ENCODE data around the gene IDH3B. TPM values are rescaled to one million over a fixed set of nuclear protein-coding genes. Genes with fewer than 3 reads are reported as not detected.
A peak's percentile ranks its signal among the peaks of the same experiment; 100 is the strongest.

The IDH3B gene
- total and polyA plus RNA-seq, 10 donors: 59.4 to 105 (median 84.7) TPM

DNA sequence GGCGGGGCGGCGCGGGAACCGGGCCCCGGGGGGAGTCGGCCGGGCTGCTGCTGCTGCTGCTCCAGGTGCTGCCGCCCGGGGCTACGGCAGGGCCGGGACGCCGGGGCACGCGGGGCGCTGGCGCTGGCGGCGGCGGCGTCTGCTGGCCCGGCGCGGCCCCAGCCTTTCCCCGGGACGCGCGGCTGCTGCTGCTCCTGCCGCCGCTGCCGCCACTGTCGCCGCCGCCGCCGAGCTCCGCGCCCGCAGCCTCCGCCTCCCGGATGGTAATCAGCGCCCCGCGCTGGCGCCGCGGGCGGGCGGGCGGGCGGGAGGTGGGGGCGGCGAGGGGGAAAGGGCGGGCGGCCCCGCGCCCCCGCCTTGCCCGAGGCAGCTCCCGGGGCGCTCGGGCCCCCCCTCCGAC, 28.9 kb upstream of the IDH3B start:
- H3K4me1 ChIP-seq: peaks cover 9 to 33% (median 23%) of the 10 kb centered on the region in 6 donors
- peak overlapping the region in 5 of 8 donors; percentile 12 to 76 (median 51) for H3K4me3 ChIP-seq
- intact Hi-C loops (cut with DNase I; ENCODE audit: low total_unique reads): no loop called here
- peak; percentile 72 for DNase-seq
- WGBS, 5 donors: 0 to 1% (median 1%) methylated on average over 4 to 64 of the region's 64 CpGs; no CpG with 5 or more reads in 1 of the 5 donors
- H3K36me3 ChIP-seq: no peaks in the 10 kb centered on the region
- H3K27me3 ChIP-seq (replicated peaks in 1 of 7): peaks cover 0 to 86% (median 35%) of the 10 kb centered on the region in 7 donors
- no peaks in the 10 kb centered on the region for H3K9me3 ChIP-seq
- TF ChIP-seq POLR2AphosphoS5 (IDR thresholded peaks at IDR 0.05) (no peak), POLR2A (IDR thresholded peaks at IDR 0.05) (no peak)
- TF ChIP-seq, protein P1, sequence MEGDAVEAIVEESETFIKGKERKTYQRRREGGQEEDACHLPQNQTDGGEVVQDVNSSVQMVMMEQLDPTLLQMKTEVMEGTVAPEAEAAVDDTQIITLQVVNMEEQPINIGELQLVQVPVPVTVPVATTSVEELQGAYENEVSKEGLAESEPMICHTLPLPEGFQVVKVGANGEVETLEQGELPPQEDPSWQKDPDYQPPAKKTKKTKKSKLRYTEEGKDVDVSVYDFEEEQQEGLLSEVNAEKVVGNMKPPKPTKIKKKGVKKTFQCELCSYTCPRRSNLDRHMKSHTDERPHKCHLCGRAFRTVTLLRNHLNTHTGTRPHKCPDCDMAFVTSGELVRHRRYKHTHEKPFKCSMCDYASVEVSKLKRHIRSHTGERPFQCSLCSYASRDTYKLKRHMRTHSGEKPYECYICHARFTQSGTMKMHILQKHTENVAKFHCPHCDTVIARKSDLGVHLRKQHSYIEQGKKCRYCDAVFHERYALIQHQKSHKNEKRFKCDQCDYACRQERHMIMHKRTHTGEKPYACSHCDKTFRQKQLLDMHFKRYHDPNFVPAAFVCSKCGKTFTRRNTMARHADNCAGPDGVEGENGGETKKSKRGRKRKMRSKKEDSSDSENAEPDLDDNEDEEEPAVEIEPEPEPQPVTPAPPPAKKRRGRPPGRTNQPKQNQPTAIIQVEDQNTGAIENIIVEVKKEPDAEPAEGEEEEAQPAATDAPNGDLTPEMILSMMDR (IDR thresholded peaks at IDR 0.05 in 8 of 11, conservative IDR thresholded peaks at IDR 0.05 in 3 of 11): no peak
- H3K27ac ChIP-seq: peak overlapping the region in 1 of 8 donors; percentile 80

DNA sequence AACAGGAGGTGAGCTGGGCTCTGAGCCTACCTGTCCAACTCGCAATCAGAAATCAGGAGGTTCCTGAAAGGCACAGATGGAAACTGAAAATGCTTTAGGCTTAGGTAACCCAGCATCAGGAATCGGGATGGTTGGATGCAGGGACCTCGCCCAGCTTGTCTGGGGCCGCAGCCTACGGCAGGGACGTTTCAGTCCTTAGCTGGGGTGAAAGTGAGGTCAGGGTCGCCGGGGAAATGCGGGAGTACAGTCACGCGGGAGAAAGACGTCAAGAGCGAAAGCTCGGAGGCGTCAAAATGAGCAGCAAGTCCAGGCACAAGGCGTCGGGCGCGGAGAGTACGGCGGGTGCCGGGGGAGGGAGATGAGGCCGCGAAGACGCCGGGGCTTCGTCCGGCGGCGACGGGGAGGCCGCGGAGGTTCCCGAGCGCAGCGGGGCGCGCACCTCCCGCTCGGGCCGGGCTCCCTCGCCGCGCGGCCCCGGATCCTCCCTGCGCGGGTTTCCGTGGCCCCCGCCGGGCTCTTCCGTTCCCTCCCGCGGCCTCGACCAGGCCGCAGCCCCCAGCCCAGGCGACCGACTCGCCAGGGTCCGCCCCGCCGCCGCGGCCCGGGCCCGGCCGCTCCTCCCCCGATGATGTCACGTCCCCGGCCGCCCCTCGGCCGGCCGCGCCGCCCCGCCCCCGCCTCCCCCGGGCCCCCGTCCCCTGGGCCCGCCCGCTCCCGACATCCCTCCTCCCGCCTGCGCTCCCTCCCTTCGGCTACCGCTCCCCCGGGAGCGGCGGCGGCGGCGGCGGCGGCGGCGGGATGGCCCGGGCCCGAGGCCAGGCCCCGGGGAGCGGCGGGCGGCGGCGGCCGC, 28.2 kb upstream of the IDH3B start, which contains the start of gene EBF4:
Gene EBF4 (plus strand): TSS at position 745 of the 850 bp plus-strand sequence. CDS start 866 bp downstream, outside the sequence.
- TF ChIP-seq, protein P1 (IDR thresholded peaks at IDR 0.05 in 8 of 11, conservative IDR thresholded peaks at IDR 0.05 in 3 of 11): no peak
- TF ChIP-seq POLR2AphosphoS5 (IDR thresholded peaks at IDR 0.05) (peak; percentile 18 to 52 (median 43)), POLR2A (IDR thresholded peaks at IDR 0.05) (no peak)
- peak within 1 kb of the TSS; percentile 6 to 76 (median 48) for H3K4me3 ChIP-seq
- no peaks in the 10 kb centered on the region for H3K36me3 ChIP-seq
- peak within 1 kb of the TSS; percentile 20 to 80 (median 70) for H3K27ac ChIP-seq
- no peaks in the 10 kb centered on the region for H3K9me3 ChIP-seq
- DNase-seq: peak; percentile 70
- H3K27me3 ChIP-seq (replicated peaks in 1 of 7): peaks cover 0 to 86% (median 35%) of the 10 kb centered on the region in 7 donors
- peaks cover 11 to 37% (median 27%) of the 10 kb centered on the region in 6 donors for H3K4me1 ChIP-seq
- intact Hi-C loops (cut with DNase I; ENCODE audit: low total_unique reads): no loop called here
- 5 to 16% (median 10%) methylated on average over 31 to 106 of the region's 106 CpGs for WGBS, 5 donors

DNA sequence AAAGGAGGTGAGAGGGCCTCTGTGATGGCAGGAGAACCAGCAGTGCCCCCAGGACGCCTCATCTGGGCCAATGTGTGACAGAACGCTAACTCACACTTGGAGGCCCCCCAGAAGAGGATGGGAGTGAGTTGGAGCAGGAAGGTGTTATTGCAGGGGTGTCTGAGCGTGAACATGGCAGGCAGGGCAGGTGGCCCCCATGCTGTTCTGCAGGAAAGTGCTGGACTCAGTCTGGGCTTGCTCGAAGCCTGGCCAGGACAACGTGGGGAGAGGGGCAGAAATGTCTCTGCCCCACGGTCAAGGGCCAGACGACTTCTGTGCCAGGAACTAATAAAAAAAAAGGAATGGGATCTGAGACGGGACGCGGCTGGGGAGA, 27.6 kb upstream of the IDH3B start:
- H3K9me3 ChIP-seq: no peaks in the 10 kb centered on the region
- peak overlapping the region in 5 of 8 donors; percentile 29 to 76 (median 51) for H3K4me3 ChIP-seq
- intact Hi-C loops (cut with DNase I; ENCODE audit: low total_unique reads): no loop called here
- H3K27ac ChIP-seq: peak overlapping the region in 5 of 8 donors; percentile 70 to 80 (median 72)
- H3K36me3 ChIP-seq: no peaks in the 10 kb centered on the region
- TF ChIP-seq POLR2A (IDR thresholded peaks at IDR 0.05): no peak
- TF ChIP-seq, protein P1 (IDR thresholded peaks at IDR 0.05 in 8 of 11, conservative IDR thresholded peaks at IDR 0.05 in 3 of 11): no peak
- TF ChIP-seq POLR2AphosphoS5 (IDR thresholded peaks at IDR 0.05): no peak
- H3K27me3 ChIP-seq (replicated peaks in 1 of 7): peaks cover 0 to 87% (median 35%) of the 10 kb centered on the region in 7 donors
- 77 to 87% (median 81%) methylated on average over 10 of the region's 10 CpGs for WGBS, 5 donors
- DNase-seq: no peak
- peaks cover 11 to 37% (median 27%) of the 10 kb centered on the region in 6 donors for H3K4me1 ChIP-seq

DNA sequence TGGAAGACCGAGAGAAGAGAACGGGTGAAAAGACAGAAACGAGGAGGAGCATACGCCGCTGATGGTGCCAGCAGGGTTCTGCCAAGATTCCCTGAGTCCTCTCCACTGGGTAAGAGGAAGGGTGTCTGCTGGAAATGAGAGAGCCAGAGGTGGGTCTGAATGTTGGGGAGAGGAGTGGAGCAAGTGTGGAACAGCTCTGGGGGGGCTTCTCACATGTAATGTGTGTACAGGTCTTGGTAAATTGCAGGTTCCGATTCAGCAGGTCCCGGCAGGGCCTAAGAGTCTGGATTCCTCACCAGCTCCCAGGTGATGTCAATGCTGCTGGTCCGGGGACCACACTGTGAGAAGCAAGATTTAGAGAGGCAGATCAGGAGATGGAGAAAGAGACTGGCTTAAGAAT, 27.1 kb upstream of the IDH3B start:
- 80 to 88% (median 84%) methylated on average over 8 of the region's 8 CpGs for WGBS, 5 donors
- H3K36me3 ChIP-seq: no peaks in the 10 kb centered on the region
- no peak for DNase-seq

More for the DNA sequence above, 27.1 kb upstream of the IDH3B start:
- Histone ChIP-seq H3K4me1 (peaks cover 11 to 37% (median 27%) of the 10 kb centered on the region in 6 donors), H3K9me3 (no peaks in the 10 kb centered on the region), H3K27me3 (replicated peaks in 1 of 7) (peaks cover 0 to 87% (median 33%) of the 10 kb centered on the region in 7 donors), H3K4me3 (no peak overlapping the region), H3K27ac (no peak overlapping the region)
- TF ChIP-seq, protein P1 (IDR thresholded peaks at IDR 0.05 in 8 of 11, conservative IDR thresholded peaks at IDR 0.05 in 3 of 11): no peak
- TF ChIP-seq POLR2A (IDR thresholded peaks at IDR 0.05): no peak
- TF ChIP-seq POLR2AphosphoS5 (IDR thresholded peaks at IDR 0.05): no peak
- intact Hi-C loops (cut with DNase I; ENCODE audit: low total_unique reads): no loop called here
